GM10266 (cell line): Measurements from ENCODE around the gene C3orf70.

Experiments
- DNase-seq: peaks from one replicate; pipeline ENCODE4 v3.0.0; 2012; ENCODE audit errors: extremely low spot score
- TF ChIP-seq, protein P1 (sequence below): IDR thresholded peaks from 2 replicates; pipeline ENCODE4 v1.5.1; 2012; ENCODE audit warnings: mild to moderate bottlenecking, low read depth; ENCODE audit not compliant: control insufficient read depth, insufficient read depth; ENCODE audit errors: missing control alignments

The C3orf70 gene

DNA sequence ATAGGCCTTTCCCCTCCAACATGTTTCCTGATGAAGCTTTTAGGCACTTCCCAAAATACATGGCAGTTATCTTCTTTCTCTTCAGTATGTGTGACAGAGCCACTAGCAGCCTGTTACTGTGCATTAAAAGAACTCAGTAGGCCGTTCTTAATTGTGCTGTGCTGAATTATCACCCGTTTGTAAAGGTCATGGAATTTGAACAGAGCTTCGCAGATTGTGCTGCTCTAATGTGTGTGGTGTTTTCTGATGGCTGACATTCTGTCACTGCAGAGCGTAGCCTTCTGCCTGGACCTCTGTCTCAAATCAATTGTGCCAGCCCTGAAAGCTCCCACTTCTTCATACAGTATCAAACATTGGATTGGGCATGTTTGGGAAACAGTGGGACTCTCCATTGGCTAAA, 111.3 kb downstream of the C3orf70 start:
- TF ChIP-seq, protein P1, sequence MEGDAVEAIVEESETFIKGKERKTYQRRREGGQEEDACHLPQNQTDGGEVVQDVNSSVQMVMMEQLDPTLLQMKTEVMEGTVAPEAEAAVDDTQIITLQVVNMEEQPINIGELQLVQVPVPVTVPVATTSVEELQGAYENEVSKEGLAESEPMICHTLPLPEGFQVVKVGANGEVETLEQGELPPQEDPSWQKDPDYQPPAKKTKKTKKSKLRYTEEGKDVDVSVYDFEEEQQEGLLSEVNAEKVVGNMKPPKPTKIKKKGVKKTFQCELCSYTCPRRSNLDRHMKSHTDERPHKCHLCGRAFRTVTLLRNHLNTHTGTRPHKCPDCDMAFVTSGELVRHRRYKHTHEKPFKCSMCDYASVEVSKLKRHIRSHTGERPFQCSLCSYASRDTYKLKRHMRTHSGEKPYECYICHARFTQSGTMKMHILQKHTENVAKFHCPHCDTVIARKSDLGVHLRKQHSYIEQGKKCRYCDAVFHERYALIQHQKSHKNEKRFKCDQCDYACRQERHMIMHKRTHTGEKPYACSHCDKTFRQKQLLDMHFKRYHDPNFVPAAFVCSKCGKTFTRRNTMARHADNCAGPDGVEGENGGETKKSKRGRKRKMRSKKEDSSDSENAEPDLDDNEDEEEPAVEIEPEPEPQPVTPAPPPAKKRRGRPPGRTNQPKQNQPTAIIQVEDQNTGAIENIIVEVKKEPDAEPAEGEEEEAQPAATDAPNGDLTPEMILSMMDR, result no peak
- DNase-seq, result no peak

DNA sequence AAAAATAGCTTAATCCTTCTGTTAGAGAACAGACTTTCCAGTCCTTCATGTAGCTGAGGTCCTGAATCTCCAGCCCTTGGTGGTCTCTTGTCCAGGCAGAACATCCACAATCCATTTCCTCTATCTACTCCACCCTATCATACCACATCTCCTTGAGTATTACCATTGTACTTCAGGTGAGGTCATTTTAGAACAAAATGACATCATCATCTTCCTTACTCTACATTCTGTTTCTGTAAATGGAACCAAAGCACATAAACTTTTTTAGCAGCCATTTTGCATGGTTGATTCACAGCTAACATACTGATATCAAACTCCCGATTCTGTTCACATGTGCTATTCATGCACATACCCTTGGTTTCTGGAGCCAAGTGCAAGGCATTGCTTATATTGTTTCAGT, 112.4 kb downstream of the C3orf70 start:
- TF ChIP-seq, protein P1, result no peak
- no peak for DNase-seq

- TF ChIP-seq, protein P1, result no peak
- no peak for DNase-seq
Measured at GRCh38 chr3:185037801-185038200, 115.1 kb downstream of the C3orf70 start.

- TF ChIP-seq, protein P1, result no peak
- DNase-seq, result no peak
Measured at GRCh38 chr3:185030951-185031350, 121.9 kb downstream of the C3orf70 start.

- no peak for DNase-seq
- TF ChIP-seq, protein P1, result no peak
Measured at GRCh38 chr3:185030399-185030798, 122.5 kb downstream of the C3orf70 start.

- TF ChIP-seq, protein P1, result no peak
- no peak for DNase-seq
Measured at GRCh38 chr3:185029086-185029485, 123.8 kb downstream of the C3orf70 start.

DNA sequence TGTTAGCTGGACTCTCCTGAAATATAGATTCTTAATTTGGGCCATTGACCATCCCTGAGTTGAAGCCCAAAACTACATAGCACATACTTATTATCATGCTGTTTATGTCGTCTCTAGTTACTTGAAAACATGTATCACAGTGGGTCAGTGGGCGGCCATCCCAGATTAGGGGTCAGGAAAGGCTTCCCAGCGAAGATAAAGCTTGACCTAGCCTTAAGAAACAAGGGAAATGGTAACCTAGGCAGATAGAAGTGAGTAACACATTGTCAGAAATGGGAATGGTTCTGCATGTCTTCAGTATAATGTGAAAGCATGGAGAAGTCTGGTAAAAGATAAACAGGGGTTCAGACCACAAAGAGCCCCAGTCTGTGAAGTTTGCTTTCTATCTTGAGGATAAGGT, 124.7 kb downstream of the C3orf70 start:
- no peak for DNase-seq
- TF ChIP-seq, protein P1, result no peak
